Stimulated activated CD4-positive, alpha-beta T cell treated with anti-CD3 and anti-CD28 coated beads, Interleukin-15, amount 100 ng/mL, for 1 hour (primary cell): ENCODE results near the gene CD99.

Experiments used
- DNase-seq, 2 donors: peaks; one replicate each; pipeline ENCODE4 v3.0.0-alpha.2; 2020; ENCODE audit warnings: low read depth in 1 of 2, low spot score in 1 of 2

CD99 gene

GRCh38 chrX:2697741-2698299 lies 6.7 kb downstream of the CD99 start:
- DNase-seq: no peak

- no peak for DNase-seq
Measured at GRCh38 chrX:2698604-2699003, 7.5 kb downstream of the CD99 start.

GRCh38 chrX:2699959-2700358 lies 8.9 kb downstream of the CD99 start:
- DNase-seq: no peak

GRCh38 chrX:2700405-2701320 lies 9.6 kb downstream of the CD99 start:
- no peak for DNase-seq

- DNase-seq: no peak
Measured at GRCh38 chrX:2701600-2701999, 10.5 kb downstream of the CD99 start.

GRCh38 chrX:2703991-2704369 lies 12.9 kb downstream of the CD99 start:
- DNase-seq: no peak

GRCh38 chrX:2705046-2705832 lies 14.1 kb downstream of the CD99 start:
- no peak for DNase-seq

GRCh38 chrX:2707334-2707760 lies 16.3 kb downstream of the CD99 start:
- peak; percentile 24 to 25 for DNase-seq

GRCh38 chrX:2708021-2708420 lies 16.9 kb downstream of the CD99 start:
- DNase-seq: no peak

- DNase-seq: no peak
Measured at GRCh38 chrX:2708592-2709188, 17.6 kb downstream of the CD99 start.

GRCh38 chrX:2709556-2709955 lies 18.5 kb downstream of the CD99 start:
- no peak for DNase-seq

GRCh38 chrX:2710041-2710840 lies 19.1 kb downstream of the CD99 start:
- no peak for DNase-seq

- DNase-seq: no peak
Measured at GRCh38 chrX:2711441-2711840, 20.3 kb downstream of the CD99 start.

GRCh38 chrX:2712428-2712827 lies 21.3 kb downstream of the CD99 start:
- DNase-seq: no peak

- no peak for DNase-seq
Measured at GRCh38 chrX:2712890-2713840, 22.1 kb downstream of the CD99 start.

GRCh38 chrX:2714551-2714950 lies 23.5 kb downstream of the CD99 start:
- DNase-seq: no peak

GRCh38 chrX:2715066-2715600 lies 24.0 kb downstream of the CD99 start:
- DNase-seq: no peak

GRCh38 chrX:2717312-2717711 lies 26.2 kb downstream of the CD99 start:
- no peak for DNase-seq

- DNase-seq: no peak
Measured at GRCh38 chrX:2718821-2719220, 27.7 kb downstream of the CD99 start.
